ENCODE measurements around the gene LHFPL5. TPM values are rescaled to one million over a fixed set of nuclear protein-coding genes. Genes with fewer than 3 reads are reported as not detected.

LHFPL5 gene
- total RNA-seq, 1 experiment from 2014 or later = not detected

DNA sequence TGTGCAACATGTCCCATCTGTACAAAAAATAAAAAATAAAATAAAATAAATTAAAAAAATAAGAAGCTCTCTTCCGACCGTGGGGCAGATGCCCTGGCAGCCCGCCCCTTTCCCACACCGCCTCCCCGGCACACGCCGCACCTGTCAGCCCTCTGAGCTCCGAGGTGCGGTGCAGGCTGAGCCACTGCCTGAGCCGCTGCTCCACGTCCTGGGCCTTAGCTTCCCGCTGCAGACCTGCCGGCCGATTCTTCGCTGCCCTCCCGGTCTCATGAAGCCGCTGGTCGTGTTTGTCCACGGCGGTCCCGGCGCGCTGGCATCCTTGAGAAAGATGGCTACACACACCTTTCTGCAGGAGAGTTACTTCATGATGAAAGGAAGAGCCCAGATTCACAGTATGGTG is 39.4 kb upstream of the LHFPL5 start:
- POLR2A ChIA-PET = interaction anchor here (0.6 to 2.8 kb wide), 3 partner anchors 26 to 1378 kb away, joined by 3 to 11 read pairs (median 7); no protein-coding TSS in a partner anchor
- no peak for TF ChIP-seq PRRX2 (CRISPR knock-in tag; IDR thresholded peaks at IDR 0.05)
- TF ChIP-seq ATF3 (CRISPR knock-in tag; conservative IDR thresholded peaks at IDR 0.05) = no peak
- Mint-ChIP-seq H3K36me3 (no peaks in the 10 kb centered on the region; the same call in 1 of the 2 replicates), H3K9me3 (no peaks in the 10 kb centered on the region), H3K4me1 (peaks cover 18% of the 10 kb centered on the region), H3K27me3 (ENCODE audit: low read depth) (no peaks in the 10 kb centered on the region), H3K4me3 (no peak overlapping the region), H3K27ac (peak overlapping the region; percentile 24; the same call in 1 of the 2 replicates)
- DNase-seq (ENCODE audit: low spot score) (peak; percentile 30), ATAC-seq (no peak)
- CTCF ChIA-PET = interaction anchor here (1.1 to 1.5 kb wide), 3 partner anchors 11 to 243 kb away, joined by 3 to 6 read pairs (median 5); partner anchors contain the start of gene ARMC12

- no peaks in the 10 kb centered on the region for H3K9me3 Mint-ChIP-seq
These were observed 35.9 kb upstream of the LHFPL5 start for GRCh38 chr6:35769211-35769610.

More at GRCh38 chr6:35769211-35769610, 35.9 kb upstream of the LHFPL5 start:
- no peaks in the 10 kb centered on the region for H3K27me3 Mint-ChIP-seq (ENCODE audit: low read depth)
- DNase-seq (ENCODE audit: low spot score) (no peak), ATAC-seq (no peak)
- H3K4me3 Mint-ChIP-seq = no peak overlapping the region
- no peak overlapping the region for H3K27ac Mint-ChIP-seq
- no peaks in the 10 kb centered on the region for H3K36me3 Mint-ChIP-seq
- ChIA-PET POLR2A (interaction anchor here (0.7 kb wide), 1 partner anchor 260 kb away, joined by 5 read pairs; no protein-coding TSS in a partner anchor), CTCF (interaction anchor here (0.6 to 1.3 kb wide), 2 partner anchors 11 to 45 kb away, joined by 3 read pairs; no protein-coding TSS in a partner anchor)
- TF ChIP-seq, protein P1, sequence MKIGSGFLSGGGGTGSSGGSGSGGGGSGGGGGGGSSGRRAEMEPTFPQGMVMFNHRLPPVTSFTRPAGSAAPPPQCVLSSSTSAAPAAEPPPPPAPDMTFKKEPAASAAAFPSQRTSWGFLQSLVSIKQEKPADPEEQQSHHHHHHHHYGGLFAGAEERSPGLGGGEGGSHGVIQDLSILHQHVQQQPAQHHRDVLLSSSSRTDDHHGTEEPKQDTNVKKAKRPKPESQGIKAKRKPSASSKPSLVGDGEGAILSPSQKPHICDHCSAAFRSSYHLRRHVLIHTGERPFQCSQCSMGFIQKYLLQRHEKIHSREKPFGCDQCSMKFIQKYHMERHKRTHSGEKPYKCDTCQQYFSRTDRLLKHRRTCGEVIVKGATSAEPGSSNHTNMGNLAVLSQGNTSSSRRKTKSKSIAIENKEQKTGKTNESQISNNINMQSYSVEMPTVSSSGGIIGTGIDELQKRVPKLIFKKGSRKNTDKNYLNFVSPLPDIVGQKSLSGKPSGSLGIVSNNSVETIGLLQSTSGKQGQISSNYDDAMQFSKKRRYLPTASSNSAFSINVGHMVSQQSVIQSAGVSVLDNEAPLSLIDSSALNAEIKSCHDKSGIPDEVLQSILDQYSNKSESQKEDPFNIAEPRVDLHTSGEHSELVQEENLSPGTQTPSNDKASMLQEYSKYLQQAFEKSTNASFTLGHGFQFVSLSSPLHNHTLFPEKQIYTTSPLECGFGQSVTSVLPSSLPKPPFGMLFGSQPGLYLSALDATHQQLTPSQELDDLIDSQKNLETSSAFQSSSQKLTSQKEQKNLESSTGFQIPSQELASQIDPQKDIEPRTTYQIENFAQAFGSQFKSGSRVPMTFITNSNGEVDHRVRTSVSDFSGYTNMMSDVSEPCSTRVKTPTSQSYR (CRISPR knock-in tag; IDR thresholded peaks at IDR 0.05) = no peak
- TF ChIP-seq ZBTB43 (CRISPR knock-in tag; IDR thresholded peaks at IDR 0.05) = no peak
- no peak for TF ChIP-seq GRHL2 (CRISPR knock-in tag; IDR thresholded peaks at IDR 0.05; ENCODE audit: insufficient replicate concordance, severe bottlenecking)
- TF ChIP-seq MYBL2 (CRISPR knock-in tag; IDR thresholded peaks at IDR 0.05) = no peak
- no peak for TF ChIP-seq ZNF219 (CRISPR knock-in tag; IDR thresholded peaks at IDR 0.05; ENCODE audit: borderline replicate concordance)
- TF ChIP-seq CDX4 (CRISPR knock-in tag; IDR thresholded peaks at IDR 0.05; ENCODE audit: borderline replicate concordance) = no peak
- TF ChIP-seq, protein P2, sequence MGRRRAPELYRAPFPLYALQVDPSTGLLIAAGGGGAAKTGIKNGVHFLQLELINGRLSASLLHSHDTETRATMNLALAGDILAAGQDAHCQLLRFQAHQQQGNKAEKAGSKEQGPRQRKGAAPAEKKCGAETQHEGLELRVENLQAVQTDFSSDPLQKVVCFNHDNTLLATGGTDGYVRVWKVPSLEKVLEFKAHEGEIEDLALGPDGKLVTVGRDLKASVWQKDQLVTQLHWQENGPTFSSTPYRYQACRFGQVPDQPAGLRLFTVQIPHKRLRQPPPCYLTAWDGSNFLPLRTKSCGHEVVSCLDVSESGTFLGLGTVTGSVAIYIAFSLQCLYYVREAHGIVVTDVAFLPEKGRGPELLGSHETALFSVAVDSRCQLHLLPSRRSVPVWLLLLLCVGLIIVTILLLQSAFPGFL (CRISPR knock-in tag; IDR thresholded peaks at IDR 0.05; ENCODE audit: borderline replicate concordance) = no peak
- no peak for TF ChIP-seq E2F1 (CRISPR knock-in tag; IDR thresholded peaks at IDR 0.05)
- no peak for TF ChIP-seq ATF3 (CRISPR knock-in tag; conservative IDR thresholded peaks at IDR 0.05)
- no peak for TF ChIP-seq TCF7 (CRISPR knock-in tag; IDR thresholded peaks at IDR 0.05; ENCODE audit: low read depth)
- TF ChIP-seq ERG (CRISPR knock-in tag; IDR thresholded peaks at IDR 0.05) = no peak
- no peak for TF ChIP-seq MLX (CRISPR knock-in tag; IDR thresholded peaks at IDR 0.05)
- TF ChIP-seq GTF2I (CRISPR knock-in tag; conservative IDR thresholded peaks at IDR 0.05) = no peak
- no peak for TF ChIP-seq ZBTB21 (CRISPR knock-in tag; IDR thresholded peaks at IDR 0.05; ENCODE audit: borderline replicate concordance)
- TF ChIP-seq ELF4 (CRISPR knock-in tag; IDR thresholded peaks at IDR 0.05; ENCODE audit: low read depth) = no peak
- TF ChIP-seq NR2C2 (CRISPR knock-in tag; IDR thresholded peaks at IDR 0.05) = no peak
- TF ChIP-seq AFF4 (CRISPR knock-in tag; IDR thresholded peaks at IDR 0.05; ENCODE audit: borderline replicate concordance) = no peak
- TF ChIP-seq EMX1 (CRISPR knock-in tag; IDR thresholded peaks at IDR 0.05) = no peak
- TF ChIP-seq NR1H2 (CRISPR knock-in tag; IDR thresholded peaks at IDR 0.05) = no peak
- H3K4me1 Mint-ChIP-seq = peaks cover 15% of the 10 kb centered on the region
